WI38 (cell line): ENCODE measurements around the gene TPRG1L.

ENCODE experiments used
- H3K4me3 ChIP-seq: 2 replicates; pipeline ENCODE4 v1.5.1; 2011; ENCODE audit warnings: low read depth, mild to moderate bottlenecking, control low read depth, low read length
- CTCF ChIP-seq: IDR thresholded peaks from 2 replicates; pipeline ENCODE4 v1.5.1; 2012; ENCODE audit warnings: low read depth, mild to moderate bottlenecking, control low read depth, low read length

The TPRG1L gene

GRCh38 chr1:3596663-3597598, 27.9 kb upstream of the TPRG1L start:
- H3K4me3 ChIP-seq = no peak overlapping the region
- no peak for TF ChIP-seq CTCF

GRCh38 chr1:3597599-3597964, 27.2 kb upstream of the TPRG1L start:
- no peak for TF ChIP-seq CTCF
- no peak overlapping the region for H3K4me3 ChIP-seq

GRCh38 chr1:3598051-3598491, 26.7 kb upstream of the TPRG1L start:
- no peak for TF ChIP-seq CTCF
- H3K4me3 ChIP-seq = no peak overlapping the region

GRCh38 chr1:3598522-3599285, 26.1 kb upstream of the TPRG1L start:
- TF ChIP-seq CTCF = no peak
- no peak overlapping the region for H3K4me3 ChIP-seq

- no peak overlapping the region for H3K4me3 ChIP-seq
- TF ChIP-seq CTCF = no peak
These were observed 25.5 kb upstream of the TPRG1L start for GRCh38 chr1:3599286-3599811.

GRCh38 chr1:3599816-3600215, 25.0 kb upstream of the TPRG1L start:
- no peak overlapping the region for H3K4me3 ChIP-seq
- no peak for TF ChIP-seq CTCF
